Measurements from ENCODE around the gene IL17D.
"Not testable (repeated sequence)": the region's sequence is repeated elsewhere in the genome, so short reads cannot be mapped to it uniquely, and the experiment has no call there.

IL17D gene, protein sequence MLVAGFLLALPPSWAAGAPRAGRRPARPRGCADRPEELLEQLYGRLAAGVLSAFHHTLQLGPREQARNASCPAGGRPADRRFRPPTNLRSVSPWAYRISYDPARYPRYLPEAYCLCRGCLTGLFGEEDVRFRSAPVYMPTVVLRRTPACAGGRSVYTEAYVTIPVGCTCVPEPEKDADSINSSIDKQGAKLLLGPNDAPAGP

DNA sequence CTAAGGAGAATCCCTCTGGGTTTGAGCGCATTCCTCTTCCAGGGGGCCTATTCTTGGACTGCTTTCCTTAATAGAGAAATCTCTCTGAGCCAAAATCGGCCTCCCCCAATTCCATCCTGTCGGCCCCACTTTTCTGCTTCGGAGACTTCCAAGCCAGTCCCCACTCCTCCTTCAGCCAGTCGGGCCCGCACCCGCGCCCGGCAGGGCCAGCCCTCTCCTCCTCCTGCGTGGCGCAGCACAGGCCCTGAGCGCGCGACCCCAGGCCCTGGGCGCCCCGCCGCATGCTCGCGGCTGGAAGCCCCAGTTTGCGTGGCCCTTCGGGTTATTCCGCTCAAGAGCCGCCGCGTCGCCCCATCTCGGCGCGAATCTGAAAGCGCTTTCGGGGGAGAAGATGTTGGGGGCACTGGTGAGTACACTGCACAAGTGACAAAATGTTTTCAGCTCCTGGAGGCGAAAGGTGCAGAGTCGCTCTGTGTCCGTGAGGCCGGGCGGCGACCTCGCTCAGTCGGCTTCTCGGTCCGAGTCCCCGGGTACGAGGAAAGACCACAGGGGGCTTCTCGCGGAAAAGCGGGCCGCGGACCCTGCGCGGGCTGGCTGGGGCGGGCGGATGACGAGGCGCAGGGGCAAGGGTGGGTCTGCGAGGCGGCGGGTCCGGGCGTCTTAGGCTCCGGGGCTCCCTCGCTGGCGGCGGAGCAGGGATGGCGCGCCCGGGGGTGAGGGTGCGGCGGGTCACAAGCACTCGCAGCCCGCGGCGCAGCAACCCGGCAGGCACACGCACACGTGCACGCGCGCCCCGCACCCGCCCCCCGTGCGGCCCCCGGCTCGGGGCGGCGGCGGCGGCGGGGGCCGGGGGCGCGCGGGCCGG is at the start of gene IL17D:
TSS of gene IL17D (plus strand) at position 785 of the 865 bp plus-strand sequence. CDS start 303 bp downstream, outside the sequence.
- H3K4me1 Mint-ChIP-seq: peaks cover 11% of the 10 kb centered on the region
- H3K27ac Mint-ChIP-seq: peak within 1 kb of the TSS; percentile 94
- H3K27me3 Mint-ChIP-seq: peaks cover 14% of the 10 kb centered on the region
- peak within 1 kb of the TSS; percentile 95 to 97 for H3K4me3 Mint-ChIP-seq
- no peaks in the 10 kb centered on the region for H3K9me3 Mint-ChIP-seq
- ATAC-seq (peak; percentile 53), DNase-seq (peak; percentile 43 to 60)

- no peak overlapping the region for H3K4me3 Mint-ChIP-seq
- no peak overlapping the region for H3K27ac Mint-ChIP-seq
- H3K9me3 Mint-ChIP-seq: no peaks in the 10 kb centered on the region
- no peaks in the 10 kb centered on the region for H3K27me3 Mint-ChIP-seq
- H3K4me1 Mint-ChIP-seq: no peaks in the 10 kb centered on the region
- ATAC-seq (no peak), DNase-seq (no peak)
Observed at GRCh38 chr13:20654156-20654555, 49.3 kb upstream of the IL17D start.

- Mint-ChIP-seq H3K9me3 (no peaks in the 10 kb centered on the region), H3K27me3 (no peaks in the 10 kb centered on the region), H3K27ac (no peak overlapping the region), H3K4me3 (no peak overlapping the region), H3K4me1 (no peaks in the 10 kb centered on the region)
- DNase-seq (no peak), ATAC-seq (no peak)
Observed at GRCh38 chr13:20658451-20659040, 45.0 kb upstream of the IL17D start.

GRCh38 chr13:20664351-20664750 is 39.1 kb upstream of the IL17D start:
- DNase-seq (no peak), ATAC-seq (no peak)
- Mint-ChIP-seq H3K27me3 (no peaks in the 10 kb centered on the region), H3K27ac (no peak overlapping the region), H3K4me3 (no peak overlapping the region), H3K9me3 (no peaks in the 10 kb centered on the region), H3K4me1 (no peaks in the 10 kb centered on the region)

DNA sequence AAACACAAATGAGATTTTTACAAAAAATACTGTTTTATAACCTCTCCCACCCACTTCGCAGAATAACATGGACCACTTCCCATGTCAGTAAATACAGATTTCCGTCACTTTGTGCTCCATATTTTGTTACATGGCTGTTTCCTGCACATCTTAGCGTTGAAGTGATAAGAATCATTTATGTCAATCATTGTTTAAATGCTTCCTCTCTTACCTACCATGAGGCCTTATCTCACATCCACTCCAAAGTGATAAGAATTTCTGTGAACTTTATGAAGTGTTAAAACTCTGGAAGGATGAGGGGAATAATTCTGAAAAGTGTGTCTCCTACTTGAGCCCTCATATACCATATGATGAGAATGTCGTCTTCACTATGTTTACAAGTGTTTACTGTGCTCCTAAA is 36.6 kb upstream of the IL17D start:
- Mint-ChIP-seq H3K27me3 (no peaks in the 10 kb centered on the region), H3K27ac (no peak overlapping the region), H3K4me3 (no peak overlapping the region), H3K4me1 (no peaks in the 10 kb centered on the region), H3K9me3 (no peaks in the 10 kb centered on the region)
- no peak for ATAC-seq
- no peak for DNase-seq

DNA sequence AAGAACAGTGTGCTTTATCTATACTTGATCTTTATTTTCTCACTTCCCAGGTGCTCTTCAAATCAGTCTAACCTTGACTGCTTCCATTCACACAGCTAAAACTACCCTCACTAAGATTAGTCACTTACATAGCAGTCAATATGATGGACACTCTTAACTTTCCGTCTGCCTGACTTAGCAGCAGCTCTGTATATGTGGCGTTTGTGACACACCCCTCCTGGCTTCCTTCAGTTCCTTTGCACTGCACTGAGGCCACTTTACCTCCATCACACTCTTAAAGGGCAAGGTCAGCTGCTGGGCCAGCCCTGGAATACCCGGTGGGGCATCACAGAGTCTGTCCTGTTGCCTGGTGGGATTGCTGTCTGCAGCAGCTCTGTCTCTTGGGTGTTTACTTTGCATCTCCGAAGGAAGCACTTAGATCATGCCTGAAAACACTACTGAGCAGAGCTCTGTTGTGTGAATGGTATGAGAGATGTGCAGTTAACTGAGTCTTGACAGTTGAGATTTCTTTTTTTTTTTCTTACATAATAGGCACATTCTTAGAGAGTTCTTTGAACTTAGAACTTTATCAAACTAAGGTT is 35.6 kb upstream of the IL17D start:
- H3K27ac Mint-ChIP-seq: no peak overlapping the region
- H3K9me3 Mint-ChIP-seq: no peaks in the 10 kb centered on the region
- H3K4me3 Mint-ChIP-seq: no peak overlapping the region
- DNase-seq: no peak
- no peak for ATAC-seq
- H3K27me3 Mint-ChIP-seq: no peaks in the 10 kb centered on the region
- no peaks in the 10 kb centered on the region for H3K4me1 Mint-ChIP-seq

DNA sequence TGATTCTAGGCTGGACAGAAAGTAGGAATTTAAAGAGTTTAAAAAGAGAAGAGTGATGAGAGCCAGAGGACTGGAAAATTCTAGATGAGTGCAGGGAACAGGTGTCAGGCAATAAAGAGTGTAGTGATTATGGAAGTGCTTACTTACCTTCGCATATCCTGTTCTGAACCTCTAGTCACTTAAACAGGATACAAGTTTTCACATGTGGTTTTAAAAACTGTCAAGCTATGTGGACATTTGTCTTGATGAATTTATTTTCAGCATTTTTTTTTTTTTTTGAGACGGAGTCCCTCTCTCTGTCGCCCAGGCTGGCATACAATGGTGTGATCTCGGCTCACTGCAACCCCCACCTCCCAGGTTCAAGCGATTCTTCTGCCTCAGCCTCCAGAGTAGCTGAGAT is 34.3 kb upstream of the IL17D start:
- Mint-ChIP-seq H3K27me3 (no peaks in the 10 kb centered on the region), H3K4me3 (no peak overlapping the region), H3K27ac (no peak overlapping the region), H3K4me1 (no peaks in the 10 kb centered on the region), H3K9me3 (no peaks in the 10 kb centered on the region)
- DNase-seq (no peak), ATAC-seq (no peak)

DNA sequence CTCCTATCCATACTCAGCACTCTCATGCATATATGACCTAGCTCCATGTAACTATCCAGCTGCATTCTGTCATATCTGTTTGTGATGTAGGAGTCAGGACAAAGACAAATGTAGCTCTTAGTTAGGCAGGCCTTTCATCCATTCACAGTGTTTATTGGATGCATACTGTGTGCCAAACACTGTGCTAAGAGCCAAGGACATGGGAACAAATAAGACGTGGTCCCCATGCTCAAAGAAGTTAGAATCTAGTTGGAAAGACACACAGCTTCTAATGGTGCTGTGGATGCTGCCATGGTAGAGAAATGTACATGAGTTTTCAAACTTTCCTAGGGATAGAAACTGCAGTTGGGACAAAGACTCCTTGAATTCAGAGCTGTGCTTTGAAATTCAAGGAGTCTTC is 31.7 kb upstream of the IL17D start:
- DNase-seq (no peak), ATAC-seq (no peak)
- no peaks in the 10 kb centered on the region for H3K4me1 Mint-ChIP-seq
- no peak overlapping the region for H3K27ac Mint-ChIP-seq
- no peaks in the 10 kb centered on the region for H3K27me3 Mint-ChIP-seq
- H3K9me3 Mint-ChIP-seq: no peaks in the 10 kb centered on the region
- H3K4me3 Mint-ChIP-seq: no peak overlapping the region

DNA sequence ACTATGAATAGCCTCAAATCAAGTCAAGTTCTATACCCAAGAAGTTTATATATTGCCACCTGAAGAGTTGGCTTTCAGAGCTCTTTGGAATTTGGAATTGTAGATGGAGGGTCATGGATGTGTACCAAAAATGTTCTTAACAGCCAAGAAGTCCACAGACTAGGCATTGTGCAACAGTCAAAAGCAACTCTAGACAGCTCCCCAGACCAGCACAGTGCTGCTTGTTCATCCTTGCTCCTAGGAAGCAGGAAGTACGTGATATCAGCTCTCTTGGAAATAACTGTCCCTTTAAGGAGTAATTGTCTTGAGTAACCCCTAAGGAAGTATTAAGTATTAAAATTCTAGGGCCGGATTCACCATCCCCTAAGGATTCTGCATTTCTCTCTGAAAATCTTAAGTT is 30.7 kb upstream of the IL17D start:
- Mint-ChIP-seq H3K4me1 (no peaks in the 10 kb centered on the region), H3K4me3 (no peak overlapping the region), H3K27ac (no peak overlapping the region), H3K9me3 (no peaks in the 10 kb centered on the region), H3K27me3 (no peaks in the 10 kb centered on the region)
- ATAC-seq (no peak), DNase-seq (no peak)

DNA sequence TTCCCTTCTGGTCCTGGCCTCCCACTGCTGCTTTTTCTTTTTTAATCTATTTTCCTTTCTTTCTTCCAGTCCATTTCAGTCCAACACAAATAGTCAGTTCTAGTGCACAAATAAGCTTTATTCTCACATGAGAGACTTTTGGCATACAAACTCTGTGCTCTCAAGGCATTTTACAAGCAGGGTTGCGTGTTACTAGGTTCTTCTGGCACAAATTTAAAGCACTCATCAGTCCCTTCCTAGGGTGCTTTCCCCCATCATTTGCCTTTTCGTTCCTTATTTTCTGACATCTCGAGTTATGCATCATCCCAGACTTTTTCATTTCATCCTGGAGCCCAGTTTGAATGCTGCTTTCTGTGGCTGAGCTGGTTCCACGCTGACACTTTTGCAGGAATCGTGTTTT is 29.8 kb upstream of the IL17D start:
- no peaks in the 10 kb centered on the region for H3K27me3 Mint-ChIP-seq
- no peaks in the 10 kb centered on the region for H3K4me1 Mint-ChIP-seq
- ATAC-seq: no peak
- H3K9me3 Mint-ChIP-seq: no peaks in the 10 kb centered on the region
- H3K4me3 Mint-ChIP-seq: no peak overlapping the region
- no peak overlapping the region for H3K27ac Mint-ChIP-seq
- no peak for DNase-seq

GRCh38 chr13:20676213-20676612 is 27.3 kb upstream of the IL17D start:
- no peak overlapping the region for H3K4me3 Mint-ChIP-seq
- no peaks in the 10 kb centered on the region for H3K9me3 Mint-ChIP-seq
- H3K4me1 Mint-ChIP-seq: no peaks in the 10 kb centered on the region
- DNase-seq: no peak
- ATAC-seq: no peak
- no peaks in the 10 kb centered on the region for H3K27me3 Mint-ChIP-seq
- no peak overlapping the region for H3K27ac Mint-ChIP-seq

GRCh38 chr13:20678606-20679005 is 24.9 kb upstream of the IL17D start:
- not testable (repeated sequence) for DNase-seq, H3K9me3 Mint-ChIP-seq, H3K27ac Mint-ChIP-seq, H3K4me1 Mint-ChIP-seq, H3K27me3 Mint-ChIP-seq, H3K4me3 Mint-ChIP-seq, ATAC-seq

- H3K4me3 Mint-ChIP-seq: no peak overlapping the region
- no peaks in the 10 kb centered on the region for H3K9me3 Mint-ChIP-seq
- H3K27ac Mint-ChIP-seq: no peak overlapping the region
- ATAC-seq (no peak), DNase-seq (no peak)
- H3K27me3 Mint-ChIP-seq: no peaks in the 10 kb centered on the region
- no peaks in the 10 kb centered on the region for H3K4me1 Mint-ChIP-seq
Observed at GRCh38 chr13:20679879-20680278, 23.6 kb upstream of the IL17D start.

DNA sequence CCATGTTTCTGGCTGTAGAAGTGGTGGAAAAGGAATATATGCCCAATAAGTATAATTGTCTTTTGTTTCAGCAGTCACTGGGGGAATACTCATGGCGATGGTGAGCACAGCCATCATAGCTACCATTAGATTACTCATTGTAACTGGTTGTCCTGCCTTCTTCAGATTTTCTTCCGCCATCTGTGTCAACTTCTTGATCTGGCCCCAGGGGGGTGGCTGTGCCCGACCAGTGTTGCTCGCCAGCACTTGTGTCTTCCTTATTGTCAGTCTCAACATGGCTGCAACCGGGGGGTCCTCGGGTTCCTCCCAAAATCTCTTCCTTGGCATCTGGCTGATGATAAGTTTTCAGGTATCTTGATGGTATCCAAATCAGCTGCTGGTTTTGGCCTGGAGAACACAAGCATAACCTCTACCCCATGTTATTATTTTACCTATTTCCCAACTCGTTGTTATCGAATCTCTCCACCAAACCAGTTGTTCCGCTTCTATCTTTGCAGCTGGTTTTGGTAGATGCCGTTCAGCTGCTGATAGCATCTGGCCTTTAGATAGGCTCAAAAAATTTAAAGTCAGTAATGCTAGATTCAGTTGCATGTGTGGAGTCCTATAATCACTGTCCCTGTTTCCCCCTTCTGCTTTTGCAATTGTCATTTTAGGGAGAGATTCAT is 23.0 kb upstream of the IL17D start:
- Mint-ChIP-seq H3K27ac (no peak overlapping the region), H3K9me3 (no peaks in the 10 kb centered on the region), H3K27me3 (no peaks in the 10 kb centered on the region), H3K4me3 (no peak overlapping the region), H3K4me1 (no peaks in the 10 kb centered on the region)
- DNase-seq (no peak), ATAC-seq (no peak)

DNA sequence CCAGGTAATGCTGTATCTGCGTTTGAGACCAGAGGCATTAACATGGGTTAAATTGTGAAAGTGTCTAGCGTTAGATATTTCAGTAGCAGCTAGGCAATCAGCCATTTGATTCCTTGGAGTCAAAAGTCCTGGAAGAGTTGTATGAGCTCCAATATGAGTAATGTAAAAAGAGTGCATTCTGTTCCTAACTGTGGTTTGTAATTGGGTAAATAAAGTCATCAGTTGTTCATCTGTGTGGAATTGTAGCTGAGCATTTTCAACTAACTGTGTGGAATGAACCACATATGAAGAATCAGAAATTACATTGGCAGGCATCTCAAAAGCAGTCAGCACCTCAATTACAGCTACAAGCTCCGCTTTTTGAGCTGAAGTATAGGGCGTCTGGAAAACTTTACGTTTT is 22.0 kb upstream of the IL17D start:
- ATAC-seq, H3K9me3 Mint-ChIP-seq, DNase-seq, H3K27me3 Mint-ChIP-seq, H3K4me3 Mint-ChIP-seq, H3K4me1 Mint-ChIP-seq, H3K27ac Mint-ChIP-seq: not testable (repeated sequence)
